ENCODE results near the gene C16orf92.
"Not testable (repeated sequence)": the region's sequence is repeated elsewhere in the genome, so short reads cannot be mapped to it uniquely, and the experiment has no call there.

C16orf92 gene

DNA sequence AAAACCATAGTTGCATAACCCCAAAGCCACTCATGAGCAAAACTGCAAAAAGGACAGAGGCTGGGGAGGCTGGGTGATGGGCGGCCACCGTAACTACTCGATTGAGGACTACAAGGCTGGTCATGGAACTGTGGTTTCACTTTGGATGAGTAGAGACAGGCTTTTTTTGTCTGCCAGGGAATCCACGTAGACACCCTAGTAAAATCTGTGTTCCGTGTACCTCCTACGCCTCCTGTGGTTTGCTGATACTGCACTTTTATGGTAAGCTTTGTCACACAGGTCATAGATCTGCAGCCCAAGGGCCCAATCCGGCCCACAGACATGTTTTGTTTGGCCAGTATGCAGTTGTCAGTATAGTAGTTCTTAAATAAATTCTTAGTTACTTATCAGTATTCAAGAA is 10.3 kb downstream of the C16orf92 start:
- H3K4me1 ChIP-seq (ENCODE audit: insufficient read depth, low read length): no peaks in the 10 kb centered on the region
- H3K27me3 ChIP-seq (ENCODE audit: control insufficient read depth in 1 of 2, insufficient read depth in 2 of 2, low read length in 2 of 2): peaks cover 24 to 62% of the 10 kb centered on the region in 2 donors
- no peak overlapping the region for H3K4me3 ChIP-seq (ENCODE audit: low read depth in 1 of 2, low read length in 2 of 2)

DNA sequence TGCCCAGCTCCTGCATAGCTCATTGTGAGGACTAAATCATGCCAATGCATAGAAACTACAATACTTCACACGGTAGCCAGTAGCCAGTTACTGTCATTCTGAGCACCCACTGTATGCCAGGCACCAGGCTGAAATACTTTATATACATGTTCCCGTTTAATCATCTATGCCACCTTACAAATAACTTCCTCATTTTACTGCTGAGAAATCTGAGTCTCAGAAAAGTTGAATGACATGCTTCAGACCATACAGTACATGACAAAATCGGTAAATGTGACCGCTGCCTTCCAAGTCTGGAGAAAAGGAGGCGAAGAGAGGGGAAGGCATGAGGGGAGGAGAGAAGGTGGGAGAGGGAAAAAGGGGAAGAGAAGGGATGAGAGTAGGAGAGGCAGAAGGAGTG is 17.2 kb downstream of the C16orf92 start:
- no peaks in the 10 kb centered on the region for H3K4me1 ChIP-seq (ENCODE audit: insufficient read depth, low read length)
- H3K36me3 ChIP-seq (ENCODE audit: insufficient read depth, low read length): no peaks in the 10 kb centered on the region
- H3K4me3 ChIP-seq (ENCODE audit: low read depth in 1 of 2, low read length in 2 of 2): no peak overlapping the region
- H3K27me3 ChIP-seq (ENCODE audit: control insufficient read depth in 1 of 2, insufficient read depth in 2 of 2, low read length in 2 of 2): peaks cover 0 to 2% of the 10 kb centered on the region in 2 donors
- no peak overlapping the region for H3K9ac ChIP-seq (ENCODE audit: low read length)
- H3K9me3 ChIP-seq (ENCODE audit: low read length): no peaks in the 10 kb centered on the region
- H3K27ac ChIP-seq (ENCODE audit: low read depth, low read length): no peak overlapping the region

More for the DNA sequence above, 10.3 kb downstream of the C16orf92 start:
- Histone ChIP-seq H3K27ac (ENCODE audit: low read depth, low read length) (no peak overlapping the region), H3K9ac (ENCODE audit: low read length) (no peak overlapping the region), H3K9me3 (ENCODE audit: low read length) (no peaks in the 10 kb centered on the region), H3K36me3 (ENCODE audit: insufficient read depth, low read length) (no peaks in the 10 kb centered on the region)

DNA sequence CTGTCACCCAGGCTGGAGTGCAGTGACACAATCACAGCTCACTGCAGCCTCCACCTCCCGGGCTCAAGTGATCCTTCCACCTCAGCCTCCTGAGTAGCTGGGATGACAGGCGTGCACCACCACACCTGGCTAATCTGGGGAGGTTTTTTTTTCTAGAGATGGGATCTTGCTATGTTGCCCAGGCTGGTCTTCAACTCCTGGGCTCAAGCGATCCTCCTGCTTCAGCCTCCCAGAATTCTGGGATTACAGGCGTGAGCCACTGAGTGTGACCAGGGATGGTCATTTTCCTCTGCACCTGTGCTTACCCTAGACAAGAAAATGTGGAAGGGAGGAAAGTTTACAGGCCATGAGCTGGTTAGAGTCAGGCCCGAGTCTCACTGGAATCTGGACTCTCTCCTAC is 17.7 kb downstream of the C16orf92 start:
- H3K9ac ChIP-seq (ENCODE audit: low read length); H3K27me3 ChIP-seq (ENCODE audit: control insufficient read depth in 1 of 2, insufficient read depth in 2 of 2, low read length in 2 of 2); H3K27ac ChIP-seq (ENCODE audit: low read depth, low read length); H3K4me3 ChIP-seq (ENCODE audit: low read depth in 1 of 2, low read length in 2 of 2); H3K9me3 ChIP-seq (ENCODE audit: low read length); H3K4me1 ChIP-seq (ENCODE audit: insufficient read depth, low read length); H3K36me3 ChIP-seq (ENCODE audit: insufficient read depth, low read length): not testable (repeated sequence)

DNA sequence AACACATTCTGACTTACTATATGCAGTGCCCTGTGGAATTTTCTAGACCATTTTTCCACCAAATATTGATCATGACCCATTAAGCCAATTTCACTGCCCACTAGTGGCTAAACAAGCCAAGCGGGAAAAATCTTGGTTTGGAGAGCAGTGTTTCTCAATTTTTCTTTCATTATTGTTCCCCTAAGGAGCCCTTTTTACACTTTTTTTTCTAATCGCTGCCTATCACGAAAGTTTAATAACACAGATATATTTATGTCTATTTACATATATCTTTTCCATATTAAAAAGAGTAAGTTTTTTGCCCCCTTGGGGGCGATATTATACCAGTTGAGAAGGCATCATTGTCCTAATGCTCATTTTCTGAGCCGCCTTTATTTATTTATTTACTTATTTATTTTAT is 18.8 kb downstream of the C16orf92 start:
- Histone ChIP-seq H3K4me1 (ENCODE audit: insufficient read depth, low read length) (no peaks in the 10 kb centered on the region), H3K9me3 (ENCODE audit: low read length) (no peaks in the 10 kb centered on the region), H3K4me3 (ENCODE audit: low read depth in 1 of 2, low read length in 2 of 2) (no peak overlapping the region), H3K9ac (ENCODE audit: low read length) (no peak overlapping the region), H3K36me3 (ENCODE audit: insufficient read depth, low read length) (no peaks in the 10 kb centered on the region), H3K27me3 (ENCODE audit: control insufficient read depth in 1 of 2, insufficient read depth in 2 of 2, low read length in 2 of 2) (no peaks in the 10 kb centered on the region), H3K27ac (ENCODE audit: low read depth, low read length) (no peak overlapping the region)

DNA sequence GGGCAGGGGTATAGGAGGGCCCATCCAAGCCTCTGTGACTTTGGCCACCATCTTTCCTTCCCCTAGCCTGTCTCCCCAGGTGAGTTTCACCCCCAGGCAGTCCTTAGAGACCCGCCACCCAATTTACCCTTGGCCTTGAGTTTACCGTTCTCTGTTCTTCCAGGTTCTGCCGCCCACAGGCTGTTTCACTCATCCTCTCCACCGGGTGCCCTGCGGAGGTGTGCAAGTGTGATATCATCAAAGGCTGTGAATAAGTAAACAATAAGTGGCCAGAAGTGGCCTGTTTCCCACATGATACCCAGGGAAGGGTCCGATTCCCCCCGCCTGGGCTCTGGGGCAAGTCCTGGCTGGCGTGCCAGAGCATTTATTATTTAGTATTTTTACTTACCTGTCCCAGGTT is 23.2 kb downstream of the C16orf92 start:
- no peak overlapping the region for H3K27ac ChIP-seq (ENCODE audit: low read depth, low read length)
- no peak overlapping the region for H3K4me3 ChIP-seq (ENCODE audit: low read depth in 1 of 2, low read length in 2 of 2)
- H3K27me3 ChIP-seq (ENCODE audit: control insufficient read depth in 1 of 2, insufficient read depth in 2 of 2, low read length in 2 of 2): no peaks in the 10 kb centered on the region
- no peaks in the 10 kb centered on the region for H3K4me1 ChIP-seq (ENCODE audit: insufficient read depth, low read length)
- H3K36me3 ChIP-seq (ENCODE audit: insufficient read depth, low read length): no peaks in the 10 kb centered on the region
- no peak overlapping the region for H3K9ac ChIP-seq (ENCODE audit: low read length)
- H3K9me3 ChIP-seq (ENCODE audit: low read length): no peaks in the 10 kb centered on the region

DNA sequence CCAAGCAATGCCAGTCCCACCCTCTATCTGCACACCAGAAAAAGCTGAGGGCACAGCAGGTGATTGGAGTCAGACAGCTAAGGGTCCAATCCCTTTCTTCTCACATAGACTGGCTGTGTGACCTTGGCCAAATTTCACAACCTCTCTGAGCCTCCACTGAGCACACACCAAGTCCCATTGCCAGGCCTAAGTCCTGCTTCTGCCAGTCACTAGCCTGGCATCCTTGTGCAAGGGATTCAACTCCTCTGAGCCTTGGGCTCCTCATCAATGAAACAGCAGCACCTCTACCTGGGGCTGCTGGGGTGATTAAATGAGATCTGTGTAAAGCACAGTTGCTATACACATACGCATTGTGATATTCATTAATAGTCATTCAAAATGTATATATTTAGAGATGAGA is 23.6 kb downstream of the C16orf92 start:
- H3K4me1 ChIP-seq (ENCODE audit: insufficient read depth, low read length): no peaks in the 10 kb centered on the region
- no peaks in the 10 kb centered on the region for H3K27me3 ChIP-seq (ENCODE audit: control insufficient read depth in 1 of 2, insufficient read depth in 2 of 2, low read length in 2 of 2)
- no peaks in the 10 kb centered on the region for H3K9me3 ChIP-seq (ENCODE audit: low read length)

DNA sequence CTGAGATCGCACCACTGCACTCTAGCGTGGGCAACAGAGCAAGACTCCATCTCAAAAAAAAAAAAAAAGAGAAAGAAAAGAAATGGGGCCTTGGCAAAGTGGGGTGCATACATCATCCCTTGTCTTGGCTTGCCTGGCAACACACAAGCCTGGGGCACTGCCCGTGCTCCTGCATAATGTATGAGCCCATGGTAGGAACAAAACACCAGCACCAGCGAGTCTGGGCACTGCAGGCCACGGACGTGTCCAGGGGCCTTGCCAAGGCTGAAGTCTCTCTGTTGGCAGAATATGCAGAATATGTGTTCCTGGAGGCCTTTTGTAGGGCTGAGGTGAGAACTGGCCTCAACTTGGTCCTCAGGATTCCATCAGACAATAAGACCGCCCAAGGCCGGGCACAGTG is 26.9 kb downstream of the C16orf92 start:
- Histone ChIP-seq H3K27ac (ENCODE audit: low read depth, low read length) (no peak overlapping the region), H3K9ac (ENCODE audit: low read length) (no peak overlapping the region), H3K27me3 (ENCODE audit: control insufficient read depth in 1 of 2, insufficient read depth in 2 of 2, low read length in 2 of 2) (no peaks in the 10 kb centered on the region), H3K4me1 (ENCODE audit: insufficient read depth, low read length) (peaks cover 7% of the 10 kb centered on the region), H3K36me3 (ENCODE audit: insufficient read depth, low read length) (no peaks in the 10 kb centered on the region), H3K4me3 (ENCODE audit: low read depth in 1 of 2, low read length in 2 of 2) (no peak overlapping the region), H3K9me3 (ENCODE audit: low read length) (no peaks in the 10 kb centered on the region)

More for the DNA sequence above, 23.6 kb downstream of the C16orf92 start:
- H3K36me3 ChIP-seq (ENCODE audit: insufficient read depth, low read length): no peaks in the 10 kb centered on the region
- no peak overlapping the region for H3K4me3 ChIP-seq (ENCODE audit: low read depth in 1 of 2, low read length in 2 of 2)
- no peak overlapping the region for H3K27ac ChIP-seq (ENCODE audit: low read depth, low read length)
- no peak overlapping the region for H3K9ac ChIP-seq (ENCODE audit: low read length)

DNA sequence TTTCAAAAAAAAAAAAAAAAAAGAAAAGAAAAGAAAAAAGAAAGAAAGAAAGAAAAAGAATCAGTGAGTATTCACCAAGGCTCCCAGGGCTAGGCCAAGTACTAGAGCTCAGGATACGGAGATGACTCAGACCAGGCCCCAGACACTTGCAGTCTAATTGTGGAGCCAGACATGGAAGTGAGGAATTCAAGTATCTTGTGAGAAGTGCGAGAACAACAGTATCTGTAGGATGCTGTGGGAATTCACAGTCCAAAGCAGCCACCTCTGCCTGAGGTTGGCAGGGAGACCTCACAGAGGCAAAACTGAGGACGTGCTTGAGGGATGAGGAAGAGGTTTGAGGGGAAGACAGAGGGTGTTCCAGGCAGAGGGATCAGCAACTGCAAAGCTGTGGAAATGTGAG is 28.5 kb downstream of the C16orf92 start:
- Histone ChIP-seq H3K27ac (ENCODE audit: low read depth, low read length) (no peak overlapping the region), H3K9me3 (ENCODE audit: low read length) (no peaks in the 10 kb centered on the region), H3K4me3 (ENCODE audit: low read depth in 1 of 2, low read length in 2 of 2) (no peak overlapping the region), H3K9ac (ENCODE audit: low read length) (no peak overlapping the region), H3K36me3 (ENCODE audit: insufficient read depth, low read length) (no peaks in the 10 kb centered on the region), H3K4me1 (ENCODE audit: insufficient read depth, low read length) (peaks cover 7% of the 10 kb centered on the region), H3K27me3 (ENCODE audit: control insufficient read depth in 1 of 2, insufficient read depth in 2 of 2, low read length in 2 of 2) (no peaks in the 10 kb centered on the region)

DNA sequence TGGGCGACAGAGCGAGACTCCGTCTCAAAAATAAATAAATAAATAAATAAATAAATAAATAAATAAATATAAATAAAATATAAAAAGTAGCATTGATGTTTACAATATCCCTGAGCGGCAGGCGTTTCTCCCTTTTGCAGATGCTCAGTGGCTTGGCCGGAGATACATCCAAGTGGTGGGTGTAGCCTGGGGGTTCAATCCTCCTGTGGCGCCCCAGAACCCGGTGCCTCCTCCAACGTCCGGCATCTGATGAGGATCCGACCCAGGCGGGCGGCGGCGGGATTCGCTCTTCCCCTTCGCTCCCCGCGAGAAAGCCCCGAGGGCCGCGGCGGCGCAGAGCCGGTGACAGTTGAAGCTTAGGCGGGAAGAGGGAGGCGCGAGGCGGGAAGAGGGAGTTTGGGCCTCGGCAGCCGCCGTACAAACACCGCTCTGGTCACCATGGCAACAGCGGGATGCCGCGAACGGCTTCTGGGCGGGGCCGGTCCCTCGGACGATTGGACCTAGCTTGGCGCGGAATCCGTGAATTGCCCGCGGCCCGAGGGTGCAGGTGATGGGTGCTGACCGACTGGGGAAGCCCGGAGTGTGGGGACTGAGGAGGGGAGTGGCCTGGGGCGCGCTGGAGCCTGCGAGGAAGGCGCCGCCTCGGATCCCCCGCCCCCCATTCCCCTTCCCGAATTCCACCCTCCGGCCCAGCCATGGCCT is 29.8 kb downstream of the C16orf92 start:
- peak overlapping the region; percentile 28 for H3K9ac ChIP-seq (ENCODE audit: low read length)
- H3K27ac ChIP-seq (ENCODE audit: low read depth, low read length): peak overlapping the region; percentile 27
- H3K4me3 ChIP-seq (ENCODE audit: low read depth in 1 of 2, low read length in 2 of 2): peak overlapping the region; percentile 75 to 79
- H3K4me1 ChIP-seq (ENCODE audit: insufficient read depth, low read length): peaks cover 7% of the 10 kb centered on the region
- no peaks in the 10 kb centered on the region for H3K9me3 ChIP-seq (ENCODE audit: low read length)
- H3K27me3 ChIP-seq (ENCODE audit: control insufficient read depth in 1 of 2, insufficient read depth in 2 of 2, low read length in 2 of 2): no peaks in the 10 kb centered on the region
- H3K36me3 ChIP-seq (ENCODE audit: insufficient read depth, low read length): no peaks in the 10 kb centered on the region

DNA sequence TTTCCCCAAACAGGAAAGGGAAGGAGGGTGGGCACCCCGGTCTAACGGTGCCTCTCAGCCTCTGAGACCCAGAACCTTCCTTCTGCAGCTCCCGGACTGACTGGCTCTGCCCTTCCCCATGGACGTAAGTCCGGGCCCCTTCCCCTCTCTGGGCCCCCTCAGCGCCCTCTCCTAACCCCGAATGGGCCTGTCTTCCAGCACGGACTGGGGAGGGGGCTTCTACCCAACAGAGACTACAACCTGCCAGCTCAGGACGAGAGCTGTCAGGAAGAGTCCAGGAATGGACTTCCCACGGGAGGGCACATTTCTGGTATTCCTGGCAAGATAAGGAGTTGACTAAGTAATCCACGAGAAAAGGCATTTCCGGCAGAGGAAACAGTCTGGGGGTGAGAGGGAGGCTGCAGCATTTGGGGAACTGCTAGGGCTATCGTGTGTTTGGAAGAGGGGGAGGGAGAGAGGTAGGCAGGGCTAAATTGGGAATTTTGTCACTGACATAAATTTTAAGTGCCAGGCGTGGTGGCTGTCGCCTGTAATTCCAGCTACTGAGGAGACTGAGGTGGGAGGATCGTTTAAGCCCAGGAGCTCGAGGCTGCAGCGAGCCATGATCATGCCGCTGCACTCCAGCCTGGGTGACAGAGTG is 30.5 kb downstream of the C16orf92 start:
- Histone ChIP-seq H3K36me3 (ENCODE audit: insufficient read depth, low read length) (no peaks in the 10 kb centered on the region), H3K4me3 (ENCODE audit: low read depth in 1 of 2, low read length in 2 of 2) (peak overlapping the region; percentile 75 to 79), H3K4me1 (ENCODE audit: insufficient read depth, low read length) (peaks cover 7% of the 10 kb centered on the region), H3K27me3 (ENCODE audit: control insufficient read depth in 1 of 2, insufficient read depth in 2 of 2, low read length in 2 of 2) (no peaks in the 10 kb centered on the region), H3K27ac (ENCODE audit: low read depth, low read length) (peak overlapping the region; percentile 27), H3K9ac (ENCODE audit: low read length) (peak overlapping the region; percentile 28), H3K9me3 (ENCODE audit: low read length) (no peaks in the 10 kb centered on the region)

DNA sequence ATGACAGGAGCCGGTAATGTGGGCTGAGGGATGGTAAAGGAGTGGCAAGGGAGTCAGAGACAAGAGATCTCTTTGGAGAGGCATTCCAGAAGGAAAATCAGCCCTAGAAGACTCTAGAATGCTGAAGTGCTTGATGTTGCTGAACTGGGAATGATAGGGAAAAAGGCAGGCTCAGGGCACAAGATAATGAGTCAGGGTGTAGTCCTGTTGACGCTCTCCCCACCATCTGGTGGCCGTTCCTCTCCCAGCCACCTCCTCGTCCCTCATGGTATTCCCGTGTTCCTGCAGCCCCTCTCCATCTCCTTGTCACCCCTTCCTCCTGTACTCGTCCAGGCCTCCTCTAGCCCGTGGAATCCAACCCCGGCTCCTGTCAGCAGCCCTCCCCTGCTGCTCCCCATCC is 31.5 kb downstream of the C16orf92 start:
- no peak overlapping the region for H3K4me3 ChIP-seq (ENCODE audit: low read depth in 1 of 2, low read length in 2 of 2)
- no peaks in the 10 kb centered on the region for H3K36me3 ChIP-seq (ENCODE audit: insufficient read depth, low read length)
- H3K4me1 ChIP-seq (ENCODE audit: insufficient read depth, low read length): peaks cover 7% of the 10 kb centered on the region
- no peaks in the 10 kb centered on the region for H3K27me3 ChIP-seq (ENCODE audit: control insufficient read depth in 1 of 2, insufficient read depth in 2 of 2, low read length in 2 of 2)
- no peak overlapping the region for H3K27ac ChIP-seq (ENCODE audit: low read depth, low read length)
- H3K9me3 ChIP-seq (ENCODE audit: low read length): no peaks in the 10 kb centered on the region
- H3K9ac ChIP-seq (ENCODE audit: low read length): no peak overlapping the region

Data from muscle layer of colon (tissue), 2 donors.